Measurements from ENCODE around the gene GSK3B. TPM values are rescaled to one million over a fixed set of nuclear protein-coding genes. Genes with fewer than 3 reads are reported as not detected.

GSK3B gene
- total RNA-seq = 28.1 and 39.4 TPM in 2 replicates

DNA sequence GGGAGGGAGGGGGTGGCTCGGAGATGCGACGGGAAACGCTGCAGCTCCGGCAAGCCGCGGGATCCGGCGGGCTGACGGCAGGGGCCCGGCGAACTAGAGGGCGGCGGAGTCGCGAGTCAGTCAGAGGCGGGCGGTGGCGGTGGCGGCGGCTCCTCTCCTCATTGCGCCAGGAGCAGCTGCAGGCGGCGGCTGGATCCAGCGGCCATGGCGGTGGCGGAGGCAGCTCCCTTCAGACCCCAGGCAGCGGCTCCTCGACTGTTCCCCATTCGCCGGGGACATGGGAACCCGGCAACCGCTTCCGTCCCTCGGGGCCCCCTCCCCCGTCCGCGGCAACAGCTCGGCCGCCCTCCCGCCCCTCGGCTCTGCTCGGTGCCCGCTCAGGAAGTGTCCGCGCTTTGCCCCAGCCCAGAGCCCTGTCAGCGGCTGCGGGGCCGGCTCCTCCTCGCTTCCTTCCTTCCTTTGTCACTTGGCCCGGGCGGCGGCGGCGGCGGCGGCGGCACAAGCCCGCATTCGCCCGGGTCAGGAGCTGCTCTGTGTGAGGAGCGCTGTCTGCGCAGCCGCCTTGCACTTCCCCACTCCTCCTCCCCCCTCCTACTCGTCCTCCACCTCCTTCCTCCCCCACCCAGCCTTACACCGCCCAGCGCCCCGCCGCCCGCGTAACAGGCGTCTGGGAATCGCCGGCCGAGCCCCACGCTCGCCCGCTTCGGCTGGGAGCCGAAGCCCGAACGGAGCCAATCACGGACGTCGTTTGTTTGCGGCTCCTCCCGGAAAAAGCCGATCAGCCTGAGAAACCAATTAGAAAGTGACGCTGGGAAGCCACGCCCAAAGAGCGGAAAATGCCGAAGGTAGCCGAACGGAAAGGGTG lies at the start of gene GSK3B:
Gene GSK3B (minus strand): TSS at position 537 of the 865 bp plus-strand sequence. CDS start 1,013 bp downstream, outside the sequence.
- peak in 1 of 2 donors; percentile 99 for DNase-seq (ENCODE audit: low read depth in 2 of 2)

DNA sequence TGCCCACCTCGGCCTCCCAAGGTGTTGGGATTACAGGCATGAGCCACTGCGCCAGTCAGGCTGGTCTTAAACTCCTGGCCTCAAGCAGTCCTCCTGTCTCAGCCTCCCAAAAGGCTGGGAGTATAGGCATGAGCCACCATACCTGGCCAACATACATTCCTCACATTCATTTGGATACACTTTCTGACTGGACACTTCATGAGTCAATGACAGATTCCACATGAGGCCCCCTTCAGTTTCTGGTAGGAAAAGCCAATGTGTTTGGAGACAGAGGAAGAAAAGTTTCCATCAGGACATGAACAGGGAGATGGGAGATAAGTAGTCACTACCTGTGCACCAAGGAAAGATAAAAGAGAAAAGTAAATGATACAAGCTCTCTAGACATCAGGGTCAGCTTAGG lies 49.4 kb upstream of the GSK3B start:
- DNase-seq (ENCODE audit: low read depth in 2 of 2) = no peak

DNA sequence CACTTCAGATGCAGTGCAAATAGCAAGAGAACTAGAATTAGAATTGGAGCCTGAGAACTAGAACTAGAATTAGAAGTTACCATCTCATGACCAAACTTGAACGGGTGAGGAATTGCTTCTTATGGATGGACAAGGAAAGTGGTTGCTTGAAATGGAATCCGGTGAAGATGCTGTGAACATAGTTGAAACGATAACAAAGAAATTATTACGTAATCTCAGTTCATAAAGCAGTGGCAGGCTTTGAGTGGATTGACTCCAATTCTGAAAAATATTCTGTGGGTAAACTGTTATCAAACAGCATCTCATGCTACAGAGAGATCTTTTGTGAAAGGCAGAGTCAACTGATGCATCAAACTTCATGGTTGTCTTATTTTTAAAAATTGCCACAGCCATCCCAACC lies 48.0 kb upstream of the GSK3B start:
- no peak for DNase-seq (ENCODE audit: low read depth in 2 of 2)

DNA sequence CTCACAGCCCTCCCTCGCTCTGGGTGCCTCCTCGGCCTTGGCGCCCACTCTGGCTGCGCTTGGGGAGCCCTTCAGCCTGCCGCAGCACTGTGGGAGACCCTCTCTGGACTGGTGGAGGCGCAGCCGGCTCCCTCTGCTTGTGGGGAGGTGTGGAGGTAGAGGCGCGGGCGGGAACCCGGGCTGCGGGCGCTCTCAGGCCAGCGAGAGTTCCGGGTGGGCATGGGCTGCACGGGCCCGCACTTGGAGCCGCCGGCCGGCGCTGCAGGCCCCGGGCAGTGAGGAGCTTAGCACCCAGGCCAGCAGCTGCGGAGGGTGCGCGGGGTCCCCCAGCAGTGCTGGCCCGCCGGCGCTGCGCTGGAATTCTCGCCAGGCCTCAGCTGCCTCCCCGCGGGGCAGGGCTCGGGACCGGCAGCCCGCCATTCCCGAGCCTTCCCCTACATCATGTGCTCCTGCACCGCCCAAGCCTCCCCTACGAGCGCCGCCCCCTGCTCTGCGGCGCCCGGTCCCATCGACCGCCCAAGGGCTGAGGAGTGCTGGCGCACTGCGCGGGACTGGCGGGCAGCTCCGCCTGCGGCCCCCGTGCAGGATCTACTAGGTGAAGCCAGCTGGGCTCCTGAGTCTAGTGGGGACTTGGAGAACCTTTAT lies 46.0 kb upstream of the GSK3B start:
- no peak for DNase-seq (ENCODE audit: low read depth in 2 of 2)

DNA sequence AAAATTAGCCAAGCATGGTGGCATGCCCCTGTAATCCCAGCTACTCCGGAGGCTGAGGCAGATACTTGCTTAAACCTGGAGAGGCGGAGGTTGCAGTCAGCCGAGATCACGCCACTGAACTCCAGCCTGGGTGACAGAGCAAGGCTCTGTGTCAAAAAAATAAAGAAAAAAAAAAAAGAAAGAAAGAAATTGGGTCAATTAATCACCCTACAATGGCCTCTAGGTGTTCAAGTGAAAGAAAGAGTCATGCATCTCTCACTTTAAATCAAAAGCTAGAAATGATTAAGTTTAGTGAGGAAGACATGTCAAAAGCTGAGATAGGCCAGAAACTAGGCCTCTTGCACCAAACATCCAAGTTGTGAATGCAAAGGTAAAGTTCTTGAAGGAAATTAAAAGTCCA lies 44.9 kb upstream of the GSK3B start:
- no peak for DNase-seq (ENCODE audit: low read depth in 2 of 2)

DNA sequence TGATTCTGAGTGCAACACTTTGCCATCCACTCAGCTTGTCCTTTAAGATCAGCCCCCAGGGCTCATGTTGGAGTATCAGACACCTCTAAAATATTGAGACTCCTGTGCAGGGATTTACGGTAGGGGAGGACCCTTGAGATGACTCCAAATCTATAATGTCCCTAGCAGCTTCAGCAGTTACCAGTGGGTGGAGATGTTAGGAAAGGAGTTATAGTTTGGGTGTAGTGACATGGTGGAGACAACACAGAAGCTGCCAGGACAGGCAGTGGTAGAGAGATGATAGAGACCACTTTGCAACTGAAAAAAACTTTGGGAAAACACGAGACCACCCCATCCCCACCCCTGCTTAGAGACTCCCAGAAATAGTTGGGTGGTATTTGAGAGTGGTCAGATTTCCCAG lies 43.3 kb upstream of the GSK3B start:
- no peak for DNase-seq (ENCODE audit: low read depth in 2 of 2)

DNA sequence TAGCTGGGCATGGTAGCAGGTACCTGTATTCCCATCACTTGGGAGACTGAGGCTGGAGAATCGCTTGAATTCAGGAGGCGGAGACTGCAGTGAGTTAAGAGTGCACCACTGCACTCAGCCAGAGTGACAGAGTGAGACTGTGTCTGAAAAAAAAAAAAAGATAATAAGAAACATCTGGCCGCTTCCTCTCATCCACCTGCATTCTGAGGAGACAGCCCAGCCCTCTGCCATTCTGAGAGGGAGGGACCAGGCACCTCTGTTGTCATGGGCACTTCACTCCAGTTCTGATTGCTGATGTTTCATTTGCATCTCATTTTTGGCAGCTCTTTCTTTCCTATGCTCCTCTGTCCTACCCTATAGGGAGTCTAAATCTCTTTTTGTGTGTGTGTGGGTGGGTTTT lies 36.4 kb upstream of the GSK3B start:
- DNase-seq (ENCODE audit: low read depth in 2 of 2) = no peak

DNA sequence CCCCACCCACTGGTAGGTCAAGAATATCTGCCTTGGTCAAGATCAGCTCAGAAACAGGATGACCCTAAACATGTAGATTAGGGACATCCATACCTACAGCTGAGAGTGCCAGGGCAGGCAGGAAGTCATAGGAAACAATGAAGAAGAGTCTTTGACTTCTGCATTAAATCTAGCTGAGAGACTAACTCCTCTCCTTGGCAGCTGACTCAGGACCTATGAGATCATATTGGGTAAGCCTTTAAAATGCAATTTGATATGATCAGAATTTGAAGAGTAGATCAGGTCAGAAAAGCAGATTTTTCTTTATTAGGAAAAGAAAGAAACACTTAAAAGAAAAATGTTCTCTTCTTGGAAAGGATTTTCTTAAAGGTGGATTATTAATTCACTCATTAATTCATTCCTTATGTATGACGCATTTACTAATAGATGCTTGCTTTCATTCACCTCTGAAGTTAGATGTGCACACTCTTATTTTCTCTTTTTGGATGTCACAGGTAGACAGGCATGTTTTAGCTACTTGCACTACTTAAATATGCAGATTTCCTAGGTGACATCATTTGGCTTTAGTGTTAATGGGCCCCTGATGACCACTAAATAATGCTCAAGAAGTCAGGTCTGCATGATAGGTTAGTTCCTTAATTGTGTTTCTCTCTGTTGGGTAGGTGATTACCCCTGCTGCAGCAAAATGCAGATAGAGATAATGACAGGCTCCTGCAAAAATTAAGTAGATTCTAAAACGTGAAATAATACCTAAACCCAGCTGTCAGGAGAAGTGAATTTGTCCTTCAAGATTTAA lies 35.7 kb upstream of the GSK3B start:
- no peak for DNase-seq (ENCODE audit: low read depth in 2 of 2)

DNA sequence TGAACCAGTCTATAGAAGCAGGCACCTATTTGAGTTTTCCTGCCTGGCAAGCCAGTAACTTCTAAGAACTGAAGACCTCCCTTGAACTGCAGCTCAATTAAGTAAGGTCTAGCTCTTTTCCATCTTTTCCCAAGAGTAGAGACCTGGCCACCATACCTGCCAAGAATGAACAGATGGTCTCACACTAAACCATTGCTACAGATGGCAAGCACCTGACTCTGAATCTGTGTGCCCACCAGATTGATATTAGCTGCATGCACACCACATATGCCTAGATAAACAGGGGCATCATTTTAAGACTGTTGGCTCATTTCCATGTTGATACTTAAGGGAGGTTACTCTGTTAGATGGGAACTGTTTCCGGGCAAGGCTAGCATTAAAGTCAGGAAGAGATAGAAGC lies 34.8 kb upstream of the GSK3B start:
- no peak for DNase-seq (ENCODE audit: low read depth in 2 of 2)

DNA sequence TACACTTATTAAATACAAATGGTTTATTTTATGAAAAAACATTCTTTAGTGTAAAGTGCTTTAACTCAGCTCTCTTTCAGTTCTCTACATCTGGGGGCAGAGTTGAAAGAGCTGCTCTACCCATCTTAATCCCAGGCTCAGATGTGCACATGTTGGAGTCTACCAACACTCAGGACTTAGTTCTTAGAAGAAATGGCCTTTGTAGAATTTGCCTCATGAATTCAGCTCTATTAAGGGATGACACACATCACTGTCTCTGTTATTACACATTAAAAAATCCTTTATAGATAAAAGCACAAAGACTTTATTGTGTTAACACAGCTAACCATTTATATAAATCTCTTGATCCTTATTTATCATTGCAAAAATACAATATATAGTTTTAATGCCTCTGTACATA lies 31.7 kb upstream of the GSK3B start:
- no peak for DNase-seq (ENCODE audit: low read depth in 2 of 2)

DNA sequence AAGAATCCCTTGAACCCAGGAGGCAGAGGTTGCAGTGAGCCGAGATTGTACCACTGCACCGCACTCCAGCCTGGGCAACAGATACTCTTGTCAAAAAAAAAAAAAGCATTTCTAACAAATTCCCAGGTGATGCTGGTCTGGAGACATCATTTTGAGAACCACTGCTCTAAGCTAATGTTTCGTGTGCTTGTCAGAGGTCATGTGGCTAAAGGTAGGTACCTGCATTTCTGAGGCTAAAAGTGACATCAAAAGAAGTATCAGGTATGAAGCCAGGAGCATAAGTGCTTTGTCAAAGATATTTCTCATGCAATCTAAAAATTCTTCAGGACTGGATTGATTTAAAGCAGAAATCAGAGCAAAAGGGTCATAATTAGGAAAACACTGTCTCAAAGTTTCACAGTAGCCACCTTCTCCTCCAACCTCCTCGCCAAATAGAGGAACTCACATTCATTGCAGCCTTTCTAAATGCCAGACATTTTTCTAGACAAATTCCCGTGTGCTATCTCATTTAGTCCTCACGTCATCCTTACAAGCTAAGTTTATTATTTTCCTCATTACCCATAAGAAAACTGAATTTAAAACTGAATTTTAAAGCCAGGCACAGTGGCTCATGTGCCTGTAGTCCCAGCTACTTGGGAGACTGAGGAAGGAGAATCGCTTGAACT lies 25.7 kb upstream of the GSK3B start:
- no peak for DNase-seq (ENCODE audit: low read depth in 2 of 2)

DNA sequence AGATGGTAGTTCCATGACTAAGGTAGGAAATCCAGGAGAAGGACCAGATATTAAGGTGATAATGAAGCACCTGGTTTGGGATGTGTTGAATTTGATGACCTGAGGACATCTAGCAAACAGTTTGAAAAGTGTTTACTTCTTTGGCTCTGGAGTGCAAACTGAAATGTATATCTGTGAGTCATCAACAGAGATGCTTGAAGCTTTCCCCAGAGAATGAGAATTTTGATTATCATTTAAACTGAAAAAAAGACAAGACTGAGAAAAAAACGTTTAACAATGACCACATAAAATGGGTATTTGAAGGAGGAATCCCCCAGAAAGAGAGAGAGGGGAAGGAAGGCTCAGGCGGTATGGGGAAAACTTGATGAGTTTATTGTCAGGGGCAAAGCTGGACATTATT lies 20.7 kb upstream of the GSK3B start:
- no peak for DNase-seq (ENCODE audit: low read depth in 2 of 2)

DNA sequence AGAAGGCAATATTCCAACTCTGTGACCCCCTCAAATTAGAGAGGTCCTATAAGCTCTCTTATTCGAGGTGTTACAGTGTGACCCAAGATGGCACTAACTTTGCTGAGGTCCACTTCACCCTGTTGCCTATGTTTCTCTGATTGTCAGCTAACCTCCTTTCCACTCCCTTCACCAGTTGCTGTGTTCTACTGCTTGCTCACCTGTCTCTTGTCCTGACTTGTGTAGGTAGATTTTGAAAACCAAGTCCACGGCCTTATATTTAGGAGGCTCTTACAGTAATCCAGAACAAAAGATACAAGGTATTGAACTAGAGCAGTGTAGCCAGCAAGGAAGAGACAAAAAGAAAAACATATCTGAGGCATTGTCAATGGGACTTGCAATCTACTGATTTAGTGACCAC lies 20.1 kb upstream of the GSK3B start:
- DNase-seq (ENCODE audit: low read depth in 2 of 2) = no peak

DNA sequence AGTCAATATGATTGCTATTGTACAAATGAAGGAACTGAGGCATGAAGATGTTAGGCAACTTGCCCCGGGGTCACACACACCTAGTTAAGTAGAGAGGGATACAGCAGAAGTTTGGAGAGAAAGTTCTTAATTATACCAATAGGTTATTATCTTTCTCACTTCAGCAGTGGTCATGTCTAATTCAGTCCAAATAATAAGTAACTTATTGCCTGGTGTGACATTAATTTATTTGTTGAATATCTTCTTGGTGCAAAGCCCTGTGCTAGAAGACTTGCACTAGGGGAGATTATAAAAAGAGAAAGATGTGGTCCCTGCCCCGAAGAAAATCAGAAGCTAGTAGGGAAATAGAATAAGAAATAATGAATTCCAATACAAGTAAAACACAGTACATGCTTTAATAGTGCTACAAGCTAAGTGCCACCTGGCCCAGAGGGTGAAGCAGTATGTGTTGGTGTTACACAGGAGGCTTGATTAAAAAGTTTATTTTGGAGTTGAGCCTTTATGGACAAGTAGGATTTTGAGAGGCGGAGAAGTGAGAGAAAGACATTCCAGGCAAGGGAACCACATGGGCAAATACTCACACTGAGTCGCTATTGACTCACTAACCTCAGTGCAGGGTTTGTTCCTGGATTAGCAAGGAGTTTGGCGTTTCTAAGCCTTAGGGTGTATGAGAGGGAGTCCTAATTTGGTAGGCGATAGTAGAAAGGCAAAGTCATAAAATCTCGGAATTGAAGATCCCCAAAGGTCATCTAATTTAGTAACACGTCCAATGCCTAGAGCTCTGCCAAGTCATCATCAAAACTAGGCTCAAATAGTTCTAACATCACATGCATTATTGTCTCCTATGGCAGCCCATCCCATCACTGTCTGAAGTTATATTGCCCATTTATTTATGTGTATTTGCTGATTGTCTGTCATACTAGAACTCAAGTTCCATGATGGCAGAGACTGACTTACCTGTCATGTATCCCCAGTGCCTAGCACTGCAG lies 19.2 kb upstream of the GSK3B start:
- no peak for DNase-seq (ENCODE audit: low read depth in 2 of 2)

DNA sequence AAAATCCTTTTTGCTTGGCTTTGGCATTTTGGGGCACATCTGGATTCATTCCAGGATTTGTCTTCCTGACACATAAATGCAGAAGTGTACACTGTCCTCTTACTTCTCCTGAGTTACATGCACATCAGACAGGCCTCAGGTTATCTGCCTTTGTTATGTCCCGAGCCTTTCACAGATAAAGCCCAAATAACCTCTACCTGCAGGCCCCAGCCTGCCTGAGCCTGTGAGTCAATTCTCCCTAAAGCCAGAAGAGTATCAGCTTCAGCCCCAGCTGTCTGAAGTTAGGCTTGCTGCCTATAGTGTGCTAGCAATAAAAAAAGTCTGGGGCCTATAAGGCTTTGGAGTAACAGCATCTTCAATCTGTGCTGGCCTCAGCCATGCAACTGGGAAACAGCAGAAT lies 17.7 kb upstream of the GSK3B start:
- no peak for DNase-seq (ENCODE audit: low read depth in 2 of 2)

DNA sequence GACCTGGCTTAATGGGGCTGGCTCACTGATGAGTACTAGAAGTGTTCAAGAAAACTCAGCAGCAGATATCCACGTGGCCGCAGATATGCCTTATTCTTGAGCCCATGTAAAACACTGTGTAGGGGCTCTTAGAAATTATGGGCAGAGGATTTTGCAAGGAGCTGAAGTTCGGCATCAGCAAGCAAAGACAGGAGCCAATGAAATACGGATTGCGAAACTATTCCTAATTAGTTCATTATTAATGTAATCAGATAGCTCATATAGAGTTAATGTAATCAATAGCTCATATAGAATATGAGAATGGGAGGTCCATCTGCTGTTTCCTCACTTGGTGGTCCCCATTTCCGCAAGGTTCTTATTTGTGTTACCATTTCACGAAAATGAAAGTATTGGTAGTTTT lies 9.0 kb upstream of the GSK3B start:
- no peak for DNase-seq (ENCODE audit: low read depth in 2 of 2)

DNA sequence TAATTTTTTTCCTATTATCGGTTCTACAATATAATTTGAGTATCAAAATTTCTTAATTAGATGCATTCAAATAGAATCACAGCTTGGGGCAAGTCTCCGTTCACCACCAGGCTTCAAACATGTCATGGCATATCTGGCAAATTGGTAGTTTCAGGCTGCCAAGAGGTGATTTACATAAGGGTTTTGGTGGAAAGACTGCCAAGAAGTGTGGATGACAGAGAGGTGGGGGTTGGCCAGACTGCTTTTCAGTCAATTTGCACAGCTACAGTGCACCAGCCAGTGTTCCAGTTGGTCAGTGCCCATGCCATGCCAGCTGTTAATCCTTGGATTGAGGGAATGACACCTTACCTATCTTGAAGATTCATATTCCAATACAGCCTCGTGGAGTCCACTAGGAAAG lies 8.4 kb upstream of the GSK3B start:
- DNase-seq (ENCODE audit: low read depth in 2 of 2) = no peak

DNA sequence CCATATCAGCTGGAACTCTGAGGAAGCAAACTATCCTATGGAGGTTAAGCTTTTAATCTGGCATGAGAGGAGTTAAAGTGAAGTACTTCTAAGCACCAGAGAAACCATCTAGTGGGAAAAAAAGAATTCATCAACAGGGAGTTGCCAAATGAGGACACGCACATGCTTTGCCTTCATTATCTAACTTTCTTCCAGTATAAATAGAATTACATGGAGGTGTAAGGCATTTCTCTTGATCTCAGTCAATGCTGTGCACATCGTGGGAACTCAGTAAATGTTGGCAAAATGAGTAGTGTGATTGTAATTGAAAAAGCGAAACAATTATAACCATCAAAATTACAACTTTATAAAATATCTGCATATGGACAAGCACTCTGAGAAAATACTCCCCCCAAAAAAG lies 8.0 kb upstream of the GSK3B start:
- no peak for DNase-seq (ENCODE audit: low read depth in 2 of 2)

DNA sequence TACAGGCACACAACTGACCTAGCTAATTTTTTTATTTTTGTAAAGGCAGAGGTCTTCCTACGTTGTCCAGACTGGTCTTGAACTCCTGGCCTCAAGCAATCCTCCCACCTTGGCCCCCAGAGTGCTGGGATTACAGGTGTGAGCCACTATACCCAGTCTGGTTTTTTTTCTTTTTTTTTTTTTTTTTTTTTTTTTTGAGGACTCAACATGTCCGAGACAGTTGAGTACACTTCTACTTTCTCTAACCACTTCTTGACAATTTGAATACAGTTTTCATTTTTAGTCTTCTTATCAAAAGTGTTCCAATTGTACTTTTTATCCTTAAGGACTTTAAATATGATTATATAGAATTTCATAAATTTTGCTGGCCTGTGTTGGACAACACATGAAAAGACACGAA lies 7.4 kb upstream of the GSK3B start:
- no peak for DNase-seq (ENCODE audit: low read depth in 2 of 2)

DNA sequence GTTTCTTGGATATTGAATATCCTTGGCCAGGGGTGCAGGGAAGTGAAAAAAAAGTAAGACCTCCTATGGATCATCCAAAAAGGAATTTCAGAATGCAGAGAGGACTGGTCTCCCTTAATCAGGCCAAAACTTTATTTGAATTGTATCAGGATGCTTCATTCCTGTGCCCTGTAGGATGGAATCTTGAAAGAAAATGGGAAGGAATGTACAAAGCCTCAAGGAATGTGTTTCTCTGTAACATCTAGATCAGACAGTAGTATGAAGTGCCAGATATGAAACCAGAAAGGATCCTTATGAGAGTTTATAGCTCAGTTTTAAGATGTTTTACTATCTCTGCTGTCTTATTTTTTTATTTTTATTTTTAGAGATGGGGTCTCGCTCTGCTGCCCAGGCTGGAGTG lies 6.5 kb upstream of the GSK3B start:
- DNase-seq (ENCODE audit: low read depth in 2 of 2) = no peak

DNA sequence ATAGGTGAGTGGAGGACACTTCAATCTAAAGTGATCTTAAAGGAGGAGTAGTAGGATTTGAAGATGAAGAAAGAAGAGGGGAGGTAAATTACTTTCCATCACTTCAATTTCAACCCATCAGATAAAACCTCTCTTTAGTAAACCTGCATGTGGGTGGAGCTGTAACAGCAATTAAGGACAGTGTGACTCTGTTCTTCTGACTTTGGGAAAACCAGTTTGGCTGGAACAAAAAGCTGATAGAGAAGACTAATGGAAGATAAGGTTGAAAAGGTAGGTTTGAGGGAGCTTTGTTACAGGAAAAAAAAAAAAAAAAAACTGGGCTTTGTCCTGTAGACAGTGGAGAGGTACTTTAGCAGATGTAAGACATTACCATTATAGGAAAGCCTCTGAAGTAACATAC lies 4.5 kb upstream of the GSK3B start:
- no peak for DNase-seq (ENCODE audit: low read depth in 2 of 2)
